HG02571 (cell line): ENCODE measurements around the gene DNAH14.
"Not testable (repeated sequence)": the region's sequence is repeated elsewhere in the genome, so short reads cannot be mapped to it uniquely, and the experiment has no call there.

Experiments
- ATAC-seq: cut with Tn5 transposase; IDR thresholded peaks from one replicate; pipeline ENCODE4 v1.9.1; 2021; ENCODE audit warnings: mild to moderate bottlenecking, moderate library complexity; ENCODE audit not compliant: unreplicated experiment

The DNAH14 gene

DNA sequence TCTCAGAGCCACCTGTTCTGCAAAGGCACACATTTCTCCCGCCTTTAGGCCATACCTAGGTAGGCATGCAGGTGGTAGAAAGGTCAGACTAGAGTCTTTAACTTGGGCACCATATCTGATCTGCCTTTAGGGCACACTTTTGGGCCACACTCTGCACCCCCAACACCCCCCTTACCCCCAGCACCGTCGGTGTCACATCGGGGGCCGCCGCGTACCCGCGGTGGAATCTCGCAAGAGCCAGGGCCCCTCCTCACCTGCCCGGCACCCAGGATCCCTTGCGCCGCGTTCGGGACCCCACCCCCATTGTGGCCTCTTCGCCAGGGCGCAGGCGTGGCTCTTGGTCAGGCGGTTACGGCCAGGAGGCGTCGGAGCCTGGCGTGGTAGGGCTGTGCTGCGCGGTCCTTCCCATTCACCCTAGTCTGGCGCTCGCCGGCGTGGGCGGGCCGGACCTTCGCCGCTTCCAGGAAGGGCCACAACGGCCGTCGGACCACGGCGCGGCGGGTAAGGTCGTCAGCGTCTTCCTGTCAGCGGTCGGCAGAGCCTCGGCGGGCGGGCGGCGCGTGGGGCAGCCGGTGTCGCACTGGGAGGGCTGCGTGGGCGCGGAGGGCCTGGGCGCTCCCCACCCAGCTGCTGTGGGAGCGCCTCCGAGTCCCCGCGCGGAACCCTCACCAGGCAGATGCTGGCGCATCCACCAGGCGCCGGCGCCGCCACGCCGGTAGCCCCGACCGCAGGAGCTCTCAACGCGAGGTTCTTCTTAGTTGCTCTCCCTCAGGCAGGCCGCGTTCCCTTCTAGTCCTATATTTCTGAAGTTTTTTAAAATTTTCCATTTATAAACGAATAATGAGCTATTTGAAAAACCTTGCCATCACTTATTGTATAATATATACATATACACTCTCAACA lies at the start of gene DNAH14:
DNAH14 (plus strand) TSS at position 341 of the 903 bp plus-strand sequence. CDS start 23,028 bp downstream, outside the sequence.
- no peak for ATAC-seq

DNA sequence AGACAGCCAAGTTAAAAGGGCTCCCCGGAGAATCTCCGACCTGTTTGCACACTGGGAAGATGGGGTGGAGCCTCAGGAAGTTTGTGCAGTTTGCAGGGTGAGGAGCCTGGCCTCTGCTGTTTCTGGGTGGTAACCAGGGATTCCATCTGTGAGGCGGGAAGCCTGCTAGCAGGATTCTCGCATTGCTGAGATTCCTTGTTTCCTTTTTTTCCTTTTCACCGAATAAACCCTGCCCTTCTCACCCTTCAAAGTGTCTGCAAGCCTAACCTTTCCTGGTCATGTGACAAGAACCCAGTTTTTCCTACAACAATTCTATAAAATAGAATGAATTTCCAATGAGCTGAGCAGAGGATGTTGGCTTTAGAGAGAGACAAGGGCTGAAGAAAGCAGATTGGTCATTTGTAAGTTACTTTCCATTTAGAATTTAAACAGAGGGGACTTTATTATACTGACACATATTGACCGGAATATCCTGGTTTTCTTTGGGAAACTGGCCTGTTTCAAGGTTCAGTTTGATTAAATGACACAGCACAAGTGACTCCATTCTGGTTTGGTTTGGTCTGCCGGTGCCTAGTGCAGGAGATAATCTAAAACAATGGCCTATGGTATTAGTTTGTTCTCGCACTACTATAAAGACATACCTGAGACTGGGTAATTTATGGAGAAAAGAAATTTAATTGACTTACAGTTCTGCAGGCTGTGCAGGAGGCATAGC lies 48.7 kb upstream of the DNAH14 start:
- ATAC-seq: no peak

DNA sequence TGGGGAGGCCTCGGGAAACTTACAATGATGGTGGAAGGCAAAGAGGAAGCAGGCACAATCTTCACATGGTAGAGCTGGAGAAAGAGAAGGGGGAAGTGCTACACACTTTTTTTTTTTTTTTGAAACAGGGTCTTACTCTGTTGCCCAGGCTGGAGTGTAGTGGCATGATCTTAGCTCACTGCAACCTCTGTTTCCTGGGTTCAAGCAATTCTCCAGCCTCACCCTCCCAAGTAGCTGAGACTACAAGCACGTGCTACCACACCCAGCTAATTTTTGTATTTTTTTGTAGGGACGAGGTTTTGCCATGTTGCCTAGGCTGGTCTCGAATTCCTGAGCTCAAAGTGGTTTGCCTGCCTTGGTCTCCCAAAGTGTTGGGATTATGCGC lies 48.2 kb upstream of the DNAH14 start:
- ATAC-seq: not testable (repeated sequence)

DNA sequence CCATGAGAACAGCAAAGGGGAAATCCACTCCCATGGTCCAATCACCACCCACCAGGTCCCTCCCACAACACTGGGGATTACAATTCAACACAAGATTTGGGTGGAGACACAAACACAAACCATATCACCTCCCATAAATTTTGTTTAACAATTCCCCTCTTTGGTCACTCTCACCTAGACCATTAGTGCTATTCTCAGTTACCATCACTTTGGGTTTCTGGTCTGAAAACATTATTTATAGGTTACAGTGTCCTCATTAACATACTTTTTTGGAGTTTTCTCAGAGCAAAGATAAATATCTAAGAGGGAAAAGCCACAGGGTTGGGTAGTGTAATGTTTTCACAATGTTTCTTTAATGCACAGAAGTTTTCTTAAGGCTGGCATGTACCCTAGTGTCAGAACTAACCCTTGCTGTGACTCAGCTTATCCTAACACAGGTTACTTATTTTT lies 47.7 kb upstream of the DNAH14 start:
- no peak for ATAC-seq

DNA sequence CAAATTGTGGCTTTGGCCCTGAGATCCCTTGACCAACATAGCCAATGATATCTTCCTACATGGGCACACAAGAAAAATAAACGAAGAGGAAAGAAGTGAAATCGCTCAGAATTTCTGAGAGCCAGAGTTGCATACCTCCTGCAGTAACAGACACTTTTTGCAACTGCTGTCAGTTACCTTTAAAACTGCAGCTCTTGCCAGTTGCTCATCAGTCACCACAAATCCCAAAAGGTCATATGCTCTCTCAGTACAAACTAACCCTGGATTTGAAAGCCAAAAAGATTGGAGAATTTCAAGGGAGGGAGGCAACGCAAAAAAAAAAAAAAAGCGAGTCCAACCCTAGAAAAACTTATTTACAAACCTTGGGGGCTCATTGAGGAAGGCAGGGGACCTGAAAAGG lies 47.2 kb upstream of the DNAH14 start:
- ATAC-seq: no peak

GRCh38 chr1:224883091-224883490 lies 46.4 kb upstream of the DNAH14 start:
- ATAC-seq: no peak

- ATAC-seq: no peak
Measured at GRCh38 chr1:224884361-224884801, 45.1 kb upstream of the DNAH14 start.

DNA sequence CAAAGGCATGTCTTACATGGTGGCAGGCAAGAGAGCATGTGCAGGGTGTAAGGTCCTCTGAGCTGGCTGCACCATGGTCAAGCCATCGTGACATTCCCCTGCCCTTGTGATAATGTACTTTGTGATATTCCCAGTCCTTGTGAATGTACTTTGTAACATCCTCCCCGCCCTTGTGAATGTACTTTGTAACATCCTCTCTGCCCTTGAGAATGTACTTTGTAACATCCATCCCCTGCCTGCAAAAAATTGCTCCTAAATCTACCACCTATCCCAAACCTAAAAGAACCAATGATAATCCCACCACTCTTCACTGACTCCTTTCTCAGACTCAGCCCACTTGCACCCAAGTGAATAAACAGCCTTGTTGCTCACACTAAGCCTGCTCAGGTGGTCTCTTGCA lies 44.1 kb upstream of the DNAH14 start:
- ATAC-seq: not testable (repeated sequence)

- no peak for ATAC-seq
Measured at GRCh38 chr1:224894915-224895314, 34.6 kb upstream of the DNAH14 start.

- no peak for ATAC-seq
Measured at GRCh38 chr1:224896130-224896781, 33.2 kb upstream of the DNAH14 start.

DNA sequence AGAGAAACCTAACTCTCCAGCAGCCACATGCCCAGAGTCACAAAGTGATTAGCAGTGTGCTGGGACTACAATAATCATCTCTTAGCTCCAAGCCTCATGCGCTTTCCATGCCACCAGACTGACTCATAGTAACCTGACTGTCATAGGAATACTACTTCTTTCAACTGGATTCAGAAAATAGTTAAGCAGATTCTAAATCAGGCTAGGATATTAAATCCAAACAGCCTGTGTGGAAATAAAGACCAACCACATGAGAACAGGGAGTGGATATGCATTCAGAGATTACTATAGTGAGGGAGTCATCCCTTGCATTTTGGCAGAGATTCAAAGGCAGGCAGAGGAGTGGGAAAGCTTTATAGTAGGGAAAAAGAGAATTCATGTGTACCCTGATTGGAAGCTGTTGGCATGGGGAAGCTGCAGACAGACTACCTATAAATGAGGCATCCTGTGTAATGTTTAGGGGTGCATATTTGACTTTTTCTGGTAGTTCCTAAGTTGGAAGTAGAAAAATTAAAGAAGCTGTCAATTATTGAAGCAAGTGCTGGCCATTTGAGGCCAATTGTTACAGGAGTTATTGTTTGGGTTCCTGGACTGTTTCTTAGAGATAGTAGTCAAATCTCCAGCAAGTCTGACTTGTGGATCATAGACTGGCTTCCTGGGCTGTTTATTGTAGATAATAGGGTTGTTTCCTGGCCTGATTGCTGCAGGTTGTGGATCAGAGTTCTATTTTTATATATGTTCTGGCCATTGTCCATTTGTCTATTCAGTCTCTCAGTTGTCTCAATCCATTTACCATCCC lies 31.7 kb upstream of the DNAH14 start:
- no peak for ATAC-seq

GRCh38 chr1:224898937-224899336 lies 30.5 kb upstream of the DNAH14 start:
- ATAC-seq: no peak

DNA sequence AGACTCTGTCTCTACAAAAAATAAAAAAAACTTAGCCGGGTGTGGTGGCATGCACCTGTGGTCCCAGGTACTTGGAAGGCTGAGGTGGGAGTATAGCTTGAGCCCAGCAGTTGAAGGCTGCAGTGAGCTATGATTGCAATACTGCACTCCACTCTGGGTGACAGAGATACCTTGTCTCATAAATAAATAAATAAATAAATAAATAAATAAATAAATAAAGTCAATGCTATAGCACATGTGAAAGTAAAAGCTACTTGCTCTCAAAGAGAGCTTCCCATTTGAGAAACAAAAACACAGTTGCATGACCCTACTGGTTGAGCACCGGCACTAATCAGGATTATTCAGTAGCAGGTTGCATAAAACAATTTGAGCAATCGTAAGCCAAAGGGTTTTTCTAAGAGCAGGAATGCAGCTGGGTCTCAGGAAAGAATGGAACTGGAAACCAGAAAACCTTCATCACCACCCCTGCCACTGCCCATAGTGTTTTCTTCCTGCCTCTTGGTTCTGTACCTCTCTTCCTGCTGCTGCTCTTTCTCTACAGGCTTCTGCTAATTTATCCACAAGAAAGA lies 29.3 kb upstream of the DNAH14 start:
- ATAC-seq: no peak

- ATAC-seq: no peak
Measured at GRCh38 chr1:224901087-224901810, 28.2 kb upstream of the DNAH14 start.

GRCh38 chr1:224903955-224904354 lies 25.5 kb upstream of the DNAH14 start:
- ATAC-seq: no peak

DNA sequence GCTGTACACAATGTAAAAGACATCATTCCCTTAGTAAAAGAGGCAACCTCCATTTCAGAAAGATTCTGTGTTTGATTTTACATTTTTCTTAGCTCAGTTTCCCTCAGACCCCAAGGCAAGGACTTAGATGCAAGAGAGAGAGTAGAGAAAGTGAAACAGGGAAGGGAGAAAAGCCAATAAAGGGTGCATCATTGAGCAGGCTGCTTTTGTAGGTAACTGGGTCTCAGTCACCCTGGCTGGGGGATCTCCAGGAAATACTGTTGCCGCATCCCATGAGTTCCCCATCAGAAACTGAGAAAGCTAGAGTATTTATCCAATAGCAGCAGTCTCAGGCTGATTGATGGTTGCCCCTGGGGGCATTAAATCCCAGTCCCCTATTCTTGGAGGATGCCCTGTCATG lies 23.1 kb upstream of the DNAH14 start:
- ATAC-seq: no peak

DNA sequence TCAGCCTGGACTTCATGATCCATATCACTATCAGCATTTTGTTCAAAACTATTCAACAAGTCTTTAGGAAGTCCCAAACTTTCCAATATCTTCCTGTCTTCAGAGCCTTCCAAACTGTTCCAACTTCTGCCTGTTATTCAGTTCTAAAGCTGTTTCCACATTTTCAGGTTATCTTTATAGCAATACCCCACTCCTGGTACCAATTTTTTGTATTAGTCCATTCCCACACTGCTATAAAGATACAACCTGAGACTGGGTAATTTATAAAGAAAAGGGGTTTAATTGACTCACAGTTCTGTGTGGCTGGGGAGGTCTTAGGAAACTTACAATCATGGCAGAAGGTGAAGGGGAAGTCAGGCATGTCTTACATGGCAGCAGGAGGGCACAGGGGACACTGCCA lies 18.3 kb upstream of the DNAH14 start:
- no peak for ATAC-seq

- no peak for ATAC-seq
Measured at GRCh38 chr1:224914292-224914900, 15.1 kb upstream of the DNAH14 start.

DNA sequence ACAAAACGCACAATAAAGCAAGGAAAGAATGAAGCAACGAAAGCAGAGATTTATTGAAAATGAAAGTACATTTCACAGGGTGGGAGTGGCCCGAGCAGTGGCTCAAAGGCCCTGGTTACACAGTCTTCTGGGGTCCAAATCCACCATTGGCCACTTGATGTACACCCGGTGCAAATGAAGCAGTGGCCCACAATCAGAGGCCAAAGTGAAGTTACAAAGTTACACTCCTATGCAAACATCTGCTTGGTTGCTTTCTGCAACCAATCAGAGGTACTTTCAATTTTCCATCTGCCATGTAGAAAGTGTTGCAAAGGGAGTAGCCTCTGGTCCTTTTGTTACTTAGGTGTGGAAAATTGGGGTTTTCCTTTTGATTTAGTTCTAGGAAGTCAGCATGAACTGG lies 10.0 kb upstream of the DNAH14 start:
- no peak for ATAC-seq
